ENCODE data around the gene TSKU.
"Not testable (repeated sequence)": the region's sequence is repeated elsewhere in the genome, so short reads cannot be mapped to it uniquely, and the experiment has no call there.

The TSKU gene

GRCh38 chr11:76822406-76822805, 39.2 kb downstream of the TSKU start:
- peaks cover 11% of the 10 kb centered on the region for H3K36me3 Mint-ChIP-seq (ENCODE audit: low read depth)

GRCh38 chr11:76823481-76824028, 40.4 kb downstream of the TSKU start:
- H3K9me3 Mint-ChIP-seq = peaks cover 45% of the 10 kb centered on the region
- DNase-seq = no peak
- no peaks in the 10 kb centered on the region for H3K27me3 Mint-ChIP-seq (ENCODE audit: low read depth, poor library complexity)
- no peak for TF ChIP-seq CTCF (IDR thresholded peaks at IDR 0.05)
- H3K27ac Mint-ChIP-seq = peak overlapping the region; percentile 46
- peaks cover 11% of the 10 kb centered on the region for H3K36me3 Mint-ChIP-seq (ENCODE audit: low read depth)
- peaks cover 12% of the 10 kb centered on the region for H3K4me1 Mint-ChIP-seq
- H3K4me3 Mint-ChIP-seq = no peak overlapping the region

More at GRCh38 chr11:76822406-76822805, 39.2 kb downstream of the TSKU start:
- DNase-seq = no peak
- no peak for TF ChIP-seq CTCF (IDR thresholded peaks at IDR 0.05)
- H3K27ac Mint-ChIP-seq = no peak overlapping the region
- peaks cover 12% of the 10 kb centered on the region for H3K4me1 Mint-ChIP-seq
- no peak overlapping the region for H3K4me3 Mint-ChIP-seq
- no peaks in the 10 kb centered on the region for H3K27me3 Mint-ChIP-seq (ENCODE audit: low read depth, poor library complexity)
- H3K9me3 Mint-ChIP-seq = peaks cover 43% of the 10 kb centered on the region

- Mint-ChIP-seq H3K27ac (no peak overlapping the region), H3K4me3 (no peak overlapping the region)
- DNase-seq = no peak
These were observed 41.2 kb downstream of the TSKU start for GRCh38 chr11:76824083-76824939.

GRCh38 chr11:76824980-76825725, 42.0 kb downstream of the TSKU start:
- Mint-ChIP-seq H3K4me1 (peaks cover 12% of the 10 kb centered on the region), H3K27ac (no peak overlapping the region), H3K9me3 (peaks cover 31% of the 10 kb centered on the region), H3K27me3 (ENCODE audit: low read depth, poor library complexity) (peaks cover 6% of the 10 kb centered on the region), H3K36me3 (ENCODE audit: low read depth) (peaks cover 11% of the 10 kb centered on the region), H3K4me3 (no peak overlapping the region)
- TF ChIP-seq CTCF (IDR thresholded peaks at IDR 0.05) = no peak
- DNase-seq = no peak

More at GRCh38 chr11:76824083-76824939, 41.2 kb downstream of the TSKU start:
- Mint-ChIP-seq H3K27me3 (ENCODE audit: low read depth, poor library complexity) (peaks cover under 1% of the 10 kb centered on the region), H3K9me3 (peaks cover 39% of the 10 kb centered on the region), H3K36me3 (ENCODE audit: low read depth) (peaks cover 11% of the 10 kb centered on the region), H3K4me1 (peaks cover 12% of the 10 kb centered on the region)
- no peak for TF ChIP-seq CTCF (IDR thresholded peaks at IDR 0.05)

GRCh38 chr11:76825726-76826396, 42.7 kb downstream of the TSKU start:
- no peak for TF ChIP-seq CTCF (IDR thresholded peaks at IDR 0.05)
- peaks cover 11% of the 10 kb centered on the region for H3K36me3 Mint-ChIP-seq (ENCODE audit: low read depth)

GRCh38 chr11:76826508-76826907, 43.4 kb downstream of the TSKU start:
- H3K4me3 Mint-ChIP-seq; H3K27me3 Mint-ChIP-seq (ENCODE audit: low read depth, poor library complexity); DNase-seq; H3K27ac Mint-ChIP-seq: not testable (repeated sequence)
- H3K4me1 Mint-ChIP-seq = peaks cover 12% of the 10 kb centered on the region
- peaks cover 26% of the 10 kb centered on the region for H3K9me3 Mint-ChIP-seq
- peaks cover 11% of the 10 kb centered on the region for H3K36me3 Mint-ChIP-seq (ENCODE audit: low read depth)

More at GRCh38 chr11:76825726-76826396, 42.7 kb downstream of the TSKU start:
- Mint-ChIP-seq H3K4me3 (no peak overlapping the region), H3K9me3 (peaks cover 26% of the 10 kb centered on the region), H3K27ac (no peak overlapping the region), H3K27me3 (ENCODE audit: low read depth, poor library complexity) (peaks cover 6% of the 10 kb centered on the region), H3K4me1 (peaks cover 12% of the 10 kb centered on the region)
- no peak for DNase-seq

GRCh38 chr11:76827005-76827404, 43.8 kb downstream of the TSKU start:
- H3K36me3 Mint-ChIP-seq (ENCODE audit: low read depth); H3K4me3 Mint-ChIP-seq; H3K27ac Mint-ChIP-seq: not testable (repeated sequence)

More at GRCh38 chr11:76827005-76827404, 43.8 kb downstream of the TSKU start:
- not testable (repeated sequence) for H3K27me3 Mint-ChIP-seq (ENCODE audit: low read depth, poor library complexity); DNase-seq
- peaks cover 12% of the 10 kb centered on the region for H3K4me1 Mint-ChIP-seq
- peaks cover 22% of the 10 kb centered on the region for H3K9me3 Mint-ChIP-seq

All from nephron progenitor cell (in vitro differentiated cells).